Kasumi-1 (cell line): ENCODE data around the gene SNTA1.
"Not testable (repeated sequence)": the region's sequence is repeated elsewhere in the genome, so short reads cannot be mapped to it uniquely, and the experiment has no call there.

Experiments
- DNase-seq, 2 experiments: peaks; one replicate each; lab custom pipeline; 2025; lab: John Stamatoyannopoulos, UW

The SNTA1 gene

DNA sequence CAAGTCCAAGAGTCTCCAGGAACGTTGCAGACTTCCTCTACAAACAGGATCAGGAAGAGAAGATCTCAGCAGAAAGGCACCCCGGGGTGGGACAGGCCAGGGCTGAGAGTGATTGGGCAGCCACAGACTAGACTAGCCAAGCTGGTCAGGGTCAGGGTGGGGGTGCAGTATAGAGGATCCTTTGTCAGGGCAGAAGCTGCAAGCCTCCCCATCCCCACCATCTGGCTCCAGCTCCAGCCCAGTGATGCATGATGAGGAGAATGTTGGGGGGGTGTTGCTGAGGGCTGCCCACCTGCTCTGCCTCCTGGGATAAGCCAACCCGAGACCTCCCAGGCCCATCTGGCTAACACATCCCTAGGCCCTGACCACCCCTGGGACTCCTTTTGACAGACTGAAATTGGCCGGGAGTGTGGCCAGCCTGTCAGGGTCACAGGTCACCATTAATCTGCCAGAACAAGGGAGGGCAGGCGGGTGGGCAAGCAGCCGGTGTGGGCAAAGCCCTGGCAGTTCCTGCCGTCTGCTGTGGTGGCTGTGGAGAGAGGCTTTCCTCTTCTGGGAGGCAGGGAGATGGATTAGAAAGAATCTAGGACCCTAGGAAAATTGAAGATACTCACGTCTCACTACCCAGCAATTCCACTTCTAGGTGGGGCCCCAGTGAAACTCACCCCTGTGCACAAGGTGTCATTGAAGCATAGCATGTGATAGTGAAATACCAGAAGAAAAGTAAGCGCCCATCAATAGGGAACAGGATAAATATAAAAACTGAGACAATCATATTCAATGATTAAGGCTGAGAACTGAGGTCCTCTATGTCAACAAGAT lies 22.1 kb upstream of the SNTA1 start:
- DNase-seq, result no peak

DNA sequence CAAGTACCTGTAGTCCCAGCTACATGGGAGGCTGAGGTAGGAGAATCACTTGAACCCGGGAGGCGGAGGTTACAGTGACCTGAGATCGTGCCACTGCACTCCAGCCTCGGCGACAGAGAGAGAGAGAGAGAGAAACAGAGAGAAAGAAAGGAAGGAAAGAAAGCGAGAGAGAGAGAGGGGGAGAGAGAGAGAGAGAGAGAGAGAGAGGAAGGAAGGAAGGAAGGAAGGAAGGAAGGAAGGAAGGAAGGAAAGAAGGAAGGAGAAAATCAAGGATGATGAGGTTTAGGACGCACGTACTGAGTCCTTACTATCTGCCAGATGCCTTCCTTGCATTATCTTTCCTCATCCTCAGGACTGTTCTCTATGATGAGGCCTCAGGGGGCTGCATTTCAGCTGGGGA lies 21.2 kb upstream of the SNTA1 start:
- not testable (repeated sequence) for DNase-seq

DNA sequence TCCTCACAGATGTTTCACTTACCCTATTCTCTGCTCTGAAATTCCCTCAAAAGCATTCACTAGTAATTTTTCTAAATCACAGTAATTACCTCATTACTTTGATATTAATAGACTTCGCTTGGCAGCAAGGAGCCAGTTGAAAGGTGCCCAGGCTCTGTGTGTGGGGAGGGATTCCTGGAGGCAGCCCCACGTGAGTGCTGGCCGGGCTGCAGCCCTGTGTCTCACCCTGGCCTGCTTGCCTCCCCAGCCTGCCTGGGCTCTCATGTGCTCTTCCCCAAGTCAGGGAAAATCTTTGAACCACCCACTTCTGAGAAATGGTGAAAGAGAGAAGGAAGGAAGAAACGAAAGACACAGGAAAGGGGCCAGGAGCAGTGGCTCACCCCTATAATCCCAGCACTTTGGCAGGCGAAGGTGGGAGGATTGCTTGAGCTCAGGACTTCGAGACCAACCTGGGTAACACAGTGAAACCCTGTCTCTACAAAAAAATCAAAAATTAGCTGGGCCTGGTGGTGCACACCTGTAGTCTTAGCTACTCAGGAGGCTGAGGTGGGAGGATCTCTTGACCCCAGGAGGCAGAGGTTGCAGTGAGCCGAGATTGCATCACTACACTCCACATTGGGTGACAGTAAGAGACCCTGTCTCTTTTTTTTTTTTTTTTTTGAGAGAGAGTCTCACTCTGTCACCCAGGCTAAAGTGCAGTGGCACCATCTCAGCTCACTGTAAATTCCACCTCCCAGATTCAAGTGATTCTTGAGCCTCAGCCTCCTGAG lies 20.0 kb upstream of the SNTA1 start:
- no peak for DNase-seq

DNA sequence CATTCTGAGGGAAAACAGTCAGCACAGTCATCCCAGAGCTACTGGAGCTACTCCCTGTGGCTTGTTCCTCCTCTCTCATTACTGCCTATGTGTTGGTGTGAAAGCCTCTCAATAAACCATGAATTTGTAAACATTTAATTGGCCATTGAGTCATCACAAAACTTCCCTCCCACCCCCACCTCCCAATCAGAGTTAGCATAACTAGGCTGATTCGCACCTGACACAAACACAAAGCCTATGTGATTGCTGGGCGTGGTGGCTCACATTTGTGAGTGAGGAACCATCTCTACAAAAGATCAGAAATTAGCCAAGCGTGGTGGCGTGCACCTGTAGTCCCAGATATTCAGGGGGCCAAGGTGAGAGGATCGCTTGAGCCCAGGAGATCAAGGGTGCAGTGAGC lies 17.1 kb upstream of the SNTA1 start:
- DNase-seq, result no peak

DNA sequence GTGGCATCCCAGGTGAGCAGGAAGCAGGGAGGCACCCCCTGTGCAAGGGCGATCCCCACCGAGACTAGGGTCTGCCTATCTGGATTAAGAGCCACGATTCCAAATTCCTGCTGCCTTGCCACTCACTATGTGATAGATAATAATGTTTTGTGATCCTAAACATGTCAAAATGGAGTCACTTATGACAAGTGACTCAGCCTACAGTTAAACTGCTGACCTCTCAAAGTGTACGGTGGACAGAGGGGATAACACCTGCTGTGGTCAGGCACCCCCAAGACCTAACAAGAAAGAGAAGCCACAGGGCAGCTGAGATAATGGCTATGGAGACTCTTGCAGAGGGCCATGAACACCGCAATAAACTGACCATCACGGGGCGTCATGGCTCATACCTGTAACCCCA lies 16.0 kb upstream of the SNTA1 start:
- no peak for DNase-seq

DNA sequence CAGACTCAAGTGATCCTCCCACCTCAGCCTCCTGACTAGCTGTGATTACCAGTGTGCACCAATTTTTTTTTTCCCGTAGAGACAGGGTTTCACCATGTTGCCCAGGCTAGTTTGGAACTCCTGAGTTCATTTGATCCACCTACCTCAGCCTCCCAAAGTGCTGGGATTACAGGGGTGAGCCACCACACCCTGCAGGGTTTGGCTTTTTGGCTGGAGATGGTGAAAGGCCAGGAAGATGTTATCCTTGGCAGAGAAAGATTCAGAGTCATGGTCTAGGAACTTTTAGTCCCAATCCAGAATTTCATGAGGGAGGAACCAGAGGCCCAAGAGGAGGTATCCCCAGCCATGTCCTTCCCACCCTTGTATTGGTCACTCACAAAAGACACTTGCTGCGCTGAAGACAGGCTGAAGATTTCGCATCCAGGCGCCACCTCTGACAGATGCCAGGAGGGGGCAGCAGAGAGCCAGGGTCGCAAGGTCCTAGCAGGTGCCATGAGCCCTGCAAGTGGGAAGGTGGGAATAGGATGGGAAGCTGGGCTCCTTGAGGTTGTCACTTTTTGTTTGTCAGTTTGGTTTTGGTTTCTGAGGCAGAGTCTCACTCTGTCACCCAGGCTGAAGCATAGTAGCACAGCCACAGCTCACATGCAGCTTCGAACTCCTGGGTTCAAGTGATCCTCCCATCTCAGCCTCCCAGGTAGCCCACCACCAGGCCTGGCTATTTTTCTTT lies 13.5 kb upstream of the SNTA1 start:
- DNase-seq, result peak; percentile 61 to 69

DNA sequence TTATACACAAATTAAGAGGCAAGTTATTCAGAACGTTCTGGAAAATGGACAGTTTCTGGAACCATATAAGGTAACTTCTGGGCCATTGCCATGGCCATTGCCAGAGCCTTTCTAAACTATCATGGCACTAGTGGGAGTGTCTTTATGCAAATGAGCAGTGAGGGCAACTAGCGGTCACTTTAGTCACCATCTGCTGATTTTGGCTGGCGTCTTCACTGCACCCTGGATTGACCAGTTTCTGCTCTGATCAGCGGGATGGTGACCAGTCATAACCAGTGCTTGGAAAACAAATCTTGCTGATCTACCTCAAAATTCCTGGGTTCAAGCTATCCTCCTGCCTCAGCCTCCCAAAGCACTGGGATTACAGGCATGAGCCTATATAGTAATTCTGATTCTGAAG lies 7.3 kb upstream of the SNTA1 start:
- DNase-seq, result no peak

DNA sequence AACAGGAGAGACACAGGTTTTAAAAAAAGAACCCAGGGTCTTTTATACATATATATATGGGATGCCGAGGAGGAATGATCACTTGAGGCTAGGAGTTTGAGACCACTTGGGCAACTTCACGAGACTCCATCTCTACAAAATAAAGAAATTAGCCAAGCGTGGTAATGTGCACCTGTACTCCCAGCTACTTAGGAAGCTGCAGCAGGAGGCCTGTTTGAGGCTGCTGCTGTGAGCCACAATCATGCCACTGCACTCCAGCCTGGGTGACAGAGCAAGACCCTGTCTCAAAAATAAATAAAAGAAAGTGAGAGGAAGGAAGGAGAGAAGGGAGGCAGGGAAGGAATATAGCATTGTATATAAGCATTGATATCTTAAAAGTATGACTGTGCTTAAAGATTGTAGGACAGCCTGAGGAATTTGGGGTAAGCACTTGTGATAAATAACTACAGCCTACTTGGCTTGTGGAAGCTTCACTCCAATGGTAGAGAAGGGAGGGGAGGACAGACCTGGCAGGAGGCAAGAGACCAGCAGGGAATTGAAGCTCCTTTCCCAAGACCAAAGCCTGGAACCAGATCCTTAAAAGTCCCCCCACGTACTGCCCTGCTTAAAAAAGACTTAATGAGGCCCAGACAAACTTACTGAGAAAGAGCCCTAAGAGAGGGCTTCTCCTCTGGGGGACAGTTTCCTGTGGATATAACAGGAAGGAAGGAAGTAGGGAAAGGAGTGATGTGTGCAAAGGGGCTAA lies 2.5 kb upstream of the SNTA1 start:
- DNase-seq, result no peak

DNA sequence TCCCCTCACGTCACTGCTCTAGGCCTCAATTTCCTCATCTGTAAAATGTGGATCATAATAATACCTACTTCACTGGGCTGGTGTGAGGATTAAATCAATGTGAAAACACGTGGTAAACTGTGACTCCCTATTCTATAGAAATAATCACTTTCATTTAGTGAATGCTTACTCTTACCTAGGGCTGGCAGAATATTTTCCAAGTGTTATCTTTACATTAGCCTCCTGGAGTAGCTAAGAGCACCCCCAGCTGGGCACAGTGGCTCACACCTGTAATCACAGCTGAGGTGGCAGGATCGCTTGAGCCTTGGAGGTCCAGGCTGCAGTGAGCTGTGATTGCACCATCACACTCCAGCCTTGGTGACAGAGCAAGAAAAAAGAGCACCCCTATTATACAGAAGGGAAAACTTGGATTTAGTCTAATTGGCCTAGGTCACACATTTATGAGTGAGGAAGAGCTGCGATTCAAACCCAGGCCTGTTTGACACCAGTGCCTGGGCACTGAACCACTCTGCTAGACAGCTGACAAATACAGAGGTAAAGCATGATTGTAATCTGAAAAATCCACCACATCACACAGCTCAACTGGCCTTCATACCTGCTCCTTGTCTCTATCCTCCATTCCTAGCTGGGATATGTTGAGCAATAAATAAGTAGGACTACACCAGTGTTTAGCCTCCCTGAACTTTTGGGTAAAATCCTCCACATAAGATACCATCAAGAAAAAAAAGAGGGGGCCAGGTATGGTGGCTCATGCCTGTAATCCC lies 1.4 kb upstream of the SNTA1 start:
- DNase-seq, result no peak

DNA sequence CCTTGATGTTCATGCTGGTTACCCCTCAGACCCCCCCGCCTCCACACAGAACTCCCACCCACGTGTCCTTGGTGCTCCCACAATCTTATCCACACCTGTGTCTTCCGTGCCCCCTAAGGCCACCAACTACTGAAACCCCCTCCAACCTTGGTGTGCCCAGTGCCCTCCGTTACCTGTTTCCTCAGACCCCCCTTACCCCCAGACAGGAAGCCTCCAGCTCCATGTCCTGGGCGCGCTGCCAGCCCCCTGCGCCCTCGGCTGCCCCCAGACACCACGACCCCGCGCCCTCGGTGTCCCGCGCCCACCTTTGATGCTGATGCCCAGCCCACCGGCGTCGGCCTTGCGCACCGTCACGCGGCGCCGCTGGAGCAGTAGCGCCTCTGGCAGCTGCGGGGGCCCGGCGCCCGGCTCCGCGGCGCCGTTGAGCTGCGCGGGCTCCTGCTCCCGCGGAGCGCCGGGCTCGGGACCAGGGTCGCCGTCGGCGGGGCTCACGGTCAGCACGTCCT lies 504 bp downstream of the SNTA1 start:
- no peak for DNase-seq

DNA sequence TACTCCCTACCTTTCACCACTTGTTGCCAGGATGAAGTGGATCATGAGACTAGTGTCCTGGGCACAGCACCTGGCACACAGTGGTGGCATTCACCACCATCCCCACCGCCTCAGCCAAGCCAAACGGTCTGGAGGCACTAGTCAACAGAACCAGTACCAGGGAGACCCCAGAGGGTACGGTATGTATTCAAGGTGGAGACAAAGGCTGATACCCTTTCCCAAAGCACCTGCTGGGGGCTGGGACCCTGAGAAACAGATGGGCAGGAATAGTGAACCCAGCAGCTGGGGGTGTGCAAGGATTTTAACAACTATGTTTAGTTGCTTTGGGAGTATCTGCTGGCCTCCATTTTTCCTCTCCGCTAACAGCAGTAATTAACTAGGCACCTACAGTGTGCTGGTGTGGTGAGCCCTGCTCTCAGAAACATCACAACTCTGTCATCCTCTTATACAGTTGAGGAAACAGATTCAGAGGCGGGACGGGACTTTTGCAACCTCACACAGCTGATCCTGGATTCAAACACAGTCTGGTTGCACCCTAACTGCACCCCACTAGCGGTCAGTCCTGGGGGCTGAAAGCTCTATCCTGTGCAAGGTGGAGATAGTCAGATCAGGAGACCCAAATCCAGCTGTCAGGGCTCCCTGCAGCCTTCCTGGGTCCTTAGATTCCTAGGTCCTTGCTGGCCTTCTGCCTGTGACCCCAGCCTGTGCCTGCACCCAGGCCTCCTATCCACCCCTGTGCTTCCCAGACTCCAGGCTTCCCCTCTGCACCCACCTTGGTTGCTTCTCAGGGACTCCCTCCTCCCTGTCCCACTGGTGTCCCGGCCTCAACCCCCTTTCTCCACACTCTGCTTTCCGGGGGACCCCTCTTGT lies 1.2 kb downstream of the SNTA1 start:
- no peak for DNase-seq

DNA sequence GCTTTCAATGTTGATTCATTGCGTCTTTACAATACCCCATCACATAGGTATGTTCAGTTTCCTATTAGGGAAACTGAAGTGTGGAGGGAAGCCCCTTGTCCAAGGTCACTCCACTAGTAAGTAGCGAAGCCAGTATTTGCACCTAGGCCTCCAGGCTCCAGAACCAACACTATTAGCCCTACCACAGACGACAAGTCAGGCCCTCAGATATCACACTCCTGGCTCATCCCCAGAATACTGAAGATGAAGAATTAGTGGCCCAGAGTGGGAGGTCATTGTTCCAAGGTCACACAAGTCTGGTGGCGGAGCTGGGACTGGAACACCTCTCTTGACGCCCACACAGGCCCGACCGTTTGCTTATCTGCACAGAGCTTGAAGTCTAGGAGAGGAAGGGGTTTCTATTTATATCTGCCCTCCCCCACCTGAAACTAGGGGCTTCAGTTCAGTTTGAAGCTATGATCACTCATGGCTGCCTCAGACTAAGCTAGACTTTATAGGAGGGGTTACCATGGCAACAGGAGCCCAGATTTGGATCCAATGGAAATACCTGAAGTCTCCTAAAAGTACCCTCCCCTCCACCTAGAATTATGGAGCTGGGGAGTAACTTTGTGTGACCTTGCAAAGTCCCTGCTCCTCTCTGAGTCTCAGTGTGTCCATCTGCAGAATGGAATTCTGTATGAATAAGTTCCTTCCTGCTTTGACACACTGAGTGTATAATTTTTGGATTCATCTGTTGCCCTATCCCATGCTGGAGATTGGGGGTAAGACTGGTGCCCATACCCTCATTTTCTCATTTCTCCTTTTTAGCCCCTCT lies 2.2 kb downstream of the SNTA1 start:
- DNase-seq, result no peak

DNA sequence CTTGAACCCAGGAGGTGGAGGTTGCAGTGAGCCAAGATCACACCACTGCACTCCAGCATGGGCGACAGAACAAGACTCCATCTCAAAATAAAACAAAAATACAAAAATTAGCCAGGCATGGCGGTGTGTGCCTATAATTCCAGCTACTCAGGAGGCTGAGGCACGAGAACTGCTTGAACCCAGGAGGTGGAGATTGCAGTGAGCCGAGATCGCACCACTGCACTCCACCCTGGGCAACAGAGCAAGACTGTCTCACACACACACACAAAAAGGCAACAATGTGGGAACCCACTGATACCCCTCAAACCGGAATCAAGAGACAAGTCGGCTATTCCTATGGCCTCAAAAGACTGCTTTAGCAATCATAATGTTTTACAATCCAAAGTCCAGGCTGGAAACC lies 3.0 kb downstream of the SNTA1 start:
- DNase-seq, result not testable (repeated sequence)

DNA sequence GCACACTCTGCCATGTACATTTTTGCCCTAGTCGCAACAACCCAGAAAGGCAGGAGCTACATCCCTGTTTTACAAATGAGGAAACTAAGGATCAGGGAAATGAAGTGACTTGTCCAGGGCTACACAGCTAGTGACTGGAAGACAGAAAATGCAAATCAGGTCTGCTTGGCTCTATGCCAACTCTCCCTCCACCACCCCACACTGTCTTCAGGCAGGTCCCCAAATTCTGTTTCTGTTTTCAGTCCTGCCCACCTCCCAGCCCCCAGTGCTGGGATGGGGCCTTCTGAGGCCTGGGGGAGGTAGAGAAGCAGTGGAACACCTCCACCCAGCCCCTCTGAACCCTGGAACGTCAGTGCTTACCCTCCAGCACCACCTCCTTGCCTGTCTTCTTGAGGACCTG lies 5.1 kb downstream of the SNTA1 start:
- DNase-seq, result no peak

DNA sequence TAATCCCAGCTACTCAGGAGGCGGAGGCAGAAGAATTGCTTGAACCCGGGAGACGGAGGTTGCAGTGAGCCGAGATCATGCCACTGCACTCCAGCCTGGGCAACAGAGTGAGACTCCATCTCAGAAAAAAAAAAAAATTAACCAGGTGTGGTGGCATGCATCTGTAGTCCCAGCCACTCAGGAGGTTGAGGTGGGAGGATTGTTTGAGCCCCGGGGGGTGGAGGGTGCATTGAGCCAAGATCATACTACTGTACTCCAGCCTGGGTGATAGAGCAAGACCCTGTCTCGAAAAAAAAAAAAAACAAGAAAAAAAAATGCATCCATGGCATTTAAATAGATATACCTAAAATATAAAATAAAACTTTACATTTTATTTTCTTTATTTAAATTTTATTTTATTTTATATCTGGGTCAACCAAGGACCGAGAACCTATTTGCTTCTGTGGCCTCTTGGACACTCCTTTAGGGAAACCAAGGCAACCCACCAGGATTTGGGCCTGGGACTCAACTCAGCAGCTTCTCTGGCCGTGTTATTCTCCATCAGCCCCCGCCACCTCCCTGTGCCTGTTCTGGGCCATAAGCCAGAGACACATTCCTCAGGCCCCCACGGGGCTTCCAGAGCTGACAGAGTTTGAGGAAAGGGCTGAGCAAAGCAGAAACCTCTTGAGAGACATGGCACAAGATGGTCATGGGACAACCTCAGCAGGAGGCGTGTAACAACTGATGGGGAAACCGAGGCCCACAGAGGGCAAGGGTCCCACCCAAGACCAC lies 6.2 kb downstream of the SNTA1 start:
- DNase-seq, result no peak

DNA sequence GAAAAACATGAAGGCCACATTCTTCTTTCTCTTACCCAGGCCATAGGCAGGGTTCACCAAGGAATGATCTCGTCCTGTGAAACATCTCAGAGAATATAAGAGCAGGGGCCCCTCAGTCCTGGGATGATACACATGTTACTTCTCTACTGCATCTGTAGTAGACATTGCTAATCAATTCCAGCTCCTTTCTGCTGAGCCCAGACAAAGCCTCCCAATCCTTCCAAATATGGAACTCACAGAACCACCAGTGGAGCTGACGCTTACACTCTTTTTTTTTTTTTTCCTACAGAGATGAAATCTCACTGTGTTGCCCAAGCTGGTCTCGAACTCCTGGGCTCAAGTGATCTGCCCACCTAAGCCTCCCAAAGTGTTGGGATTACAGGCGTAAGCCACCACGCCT lies 9.1 kb downstream of the SNTA1 start:
- no peak for DNase-seq

DNA sequence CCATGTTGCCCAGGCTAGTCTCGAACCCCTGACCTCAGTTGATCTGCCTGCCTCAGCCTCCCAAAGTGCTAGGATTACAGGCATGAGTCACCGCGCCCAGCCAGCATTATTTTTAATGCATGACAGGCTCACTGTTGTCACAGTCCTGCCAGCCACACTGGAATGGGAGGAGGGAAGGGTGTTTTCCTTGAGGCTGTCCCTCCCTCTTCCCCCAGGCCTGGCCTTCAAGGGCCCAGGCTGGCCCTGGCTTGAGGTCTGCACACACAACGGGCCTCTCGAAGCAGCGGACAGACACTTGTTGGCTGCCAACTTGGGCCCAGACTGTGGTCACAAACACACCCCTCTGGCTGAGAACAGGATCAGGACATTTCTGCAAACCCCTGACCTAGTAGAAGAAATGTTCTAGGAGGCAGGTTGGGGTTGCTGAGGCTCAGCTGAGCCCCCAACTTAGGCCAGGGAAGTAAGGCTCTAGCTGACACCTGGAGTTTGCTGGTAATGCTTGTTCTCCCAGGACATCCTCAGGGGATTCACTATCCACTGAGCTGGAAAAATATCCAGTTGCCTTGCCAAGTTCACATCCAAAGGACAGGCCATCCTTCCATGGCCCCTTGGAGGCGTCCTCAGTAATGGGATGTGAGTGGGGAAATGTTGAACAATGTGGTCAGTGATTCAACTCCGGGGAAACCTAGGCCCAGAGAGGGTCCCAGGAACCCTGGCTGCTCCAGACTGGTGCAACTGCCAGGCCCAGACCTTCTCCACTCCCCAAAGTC lies 9.9 kb downstream of the SNTA1 start:
- no peak for DNase-seq
